Sigmoid colon (tissue), 4 donors: ENCODE data around the gene AASS.

Experiments used
- EP300 ChIP-seq, 4 donors: sonication (generic); formaldehyde crosslinking; IDR thresholded peaks; one replicate each; pipeline ENCODE4 v1.6.1; 2017; ENCODE audit warnings: antibody characterized with exemption in 4 of 4
- POLR2A ChIP-seq, 2 donors: fragments of 450-650 bp; IDR thresholded peaks; one replicate each; pipeline ENCODE4 v1.6.1; 2016; ENCODE audit warnings: antibody characterized with exemption in 2 of 2, mild to moderate bottlenecking in 2 of 2, moderate library complexity in 2 of 2
- POLR2AphosphoS5 ChIP-seq, 4 donors: sonication (generic); formaldehyde crosslinking; IDR thresholded peaks; one replicate each; pipeline ENCODE4 v1.6.1; 2017; ENCODE audit warnings: antibody characterized with exemption in 4 of 4
- TF ChIP-seq, protein P1 (sequence below), 4 experiments: fragments of 450-650 bp in 3 of 4; fragments of 200-600 bp in 1 of 4; IDR thresholded peaks; one replicate each; pipeline ENCODE4 v1.5.1; 2016 to 2019; ENCODE audit warnings: antibody characterized with exemption in 4 of 4, mild to moderate bottlenecking in 3 of 4, moderate library complexity in 2 of 4

DNA sequence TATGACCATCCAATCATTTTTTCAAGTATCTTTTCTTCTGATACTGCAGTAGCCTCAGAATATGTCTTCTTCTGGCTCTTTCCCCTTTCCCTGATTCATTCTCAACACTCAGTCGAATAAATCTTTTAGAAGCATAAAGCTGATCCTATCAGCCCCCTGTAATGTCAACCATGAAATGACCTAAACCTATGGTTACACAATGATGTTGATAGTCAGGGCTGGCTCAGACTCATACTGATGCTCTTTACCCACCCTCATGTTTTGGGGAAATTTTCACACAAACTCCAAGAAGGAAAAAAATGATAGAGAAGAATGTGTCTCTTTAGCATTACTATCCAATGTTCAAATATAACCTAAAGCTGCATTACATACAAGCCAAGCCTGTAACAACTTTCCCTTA is 76.0 kb downstream of the AASS start:
- TF ChIP-seq, protein P1, sequence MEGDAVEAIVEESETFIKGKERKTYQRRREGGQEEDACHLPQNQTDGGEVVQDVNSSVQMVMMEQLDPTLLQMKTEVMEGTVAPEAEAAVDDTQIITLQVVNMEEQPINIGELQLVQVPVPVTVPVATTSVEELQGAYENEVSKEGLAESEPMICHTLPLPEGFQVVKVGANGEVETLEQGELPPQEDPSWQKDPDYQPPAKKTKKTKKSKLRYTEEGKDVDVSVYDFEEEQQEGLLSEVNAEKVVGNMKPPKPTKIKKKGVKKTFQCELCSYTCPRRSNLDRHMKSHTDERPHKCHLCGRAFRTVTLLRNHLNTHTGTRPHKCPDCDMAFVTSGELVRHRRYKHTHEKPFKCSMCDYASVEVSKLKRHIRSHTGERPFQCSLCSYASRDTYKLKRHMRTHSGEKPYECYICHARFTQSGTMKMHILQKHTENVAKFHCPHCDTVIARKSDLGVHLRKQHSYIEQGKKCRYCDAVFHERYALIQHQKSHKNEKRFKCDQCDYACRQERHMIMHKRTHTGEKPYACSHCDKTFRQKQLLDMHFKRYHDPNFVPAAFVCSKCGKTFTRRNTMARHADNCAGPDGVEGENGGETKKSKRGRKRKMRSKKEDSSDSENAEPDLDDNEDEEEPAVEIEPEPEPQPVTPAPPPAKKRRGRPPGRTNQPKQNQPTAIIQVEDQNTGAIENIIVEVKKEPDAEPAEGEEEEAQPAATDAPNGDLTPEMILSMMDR (IDR thresholded peaks at IDR 0.05): no peak
- TF ChIP-seq POLR2A (IDR thresholded peaks at IDR 0.05) (no peak), POLR2AphosphoS5 (IDR thresholded peaks at IDR 0.05) (no peak), EP300 (IDR thresholded peaks at IDR 0.05) (no peak)
